Left lung (tissue), 10 donors: Measurements from ENCODE around the gene FBXO15. TPM values are rescaled to one million over a fixed set of nuclear protein-coding genes. Genes with fewer than 3 reads are reported as not detected.

Source experiments
- ATAC-seq: fragments of 200-7000 bp; cut with Tn5 transposase; one replicate; pipeline ENCODE4 v1.9.1; 2020; ENCODE audit warnings: moderate library complexity
- DNase-seq, 4 donors: peaks; one replicate each; pipeline ENCODE4 v3.0.0-alpha.2; 2013 to 2020
- H3K27ac ChIP-seq, 2 donors: fragments of 200-600 bp; sonication (generic) in 1 of 2; one replicate each; pipeline versions ENCODE4 v1.5.0 to v1.8.0; 2020 to 2021
- H3K27me3 ChIP-seq, 2 donors: fragments of 200-600 bp; sonication (generic) in 1 of 2; one replicate each; pipeline versions ENCODE4 v1.5.0 to v1.8.0; 2020 to 2021
- H3K36me3 ChIP-seq, 2 donors: fragments of 200-600 bp; sonication (generic) in 1 of 2; one replicate each; pipeline versions ENCODE4 v1.5.0 to v1.8.0; 2020 to 2021
- H3K4me1 ChIP-seq, 2 donors: fragments of 200-600 bp; one replicate each; pipeline ENCODE4 v1.8.0; 2021
- H3K4me3 ChIP-seq, 2 donors: fragments of 200-600 bp; sonication (generic) in 1 of 2; one replicate each; pipeline versions ENCODE4 v1.5.0 to v1.8.0; 2020 to 2021; ENCODE audit warnings: mild to moderate bottlenecking in 1 of 2
- H3K9me3 ChIP-seq, 2 donors: fragments of 200-600 bp; sonication (generic) in 1 of 2; one replicate each; pipeline versions ENCODE4 v1.5.0 to v1.8.0; 2020 to 2021
- intact Hi-C, 2 donors: fragments of 100-400 bp; cut with DNase I; formaldehyde crosslinking; loops; one replicate each; pipeline versions ENCODE4 v1.11.2 to v1.14.2; 2022
- polyA plus RNA-seq, 6 donors: library from polyadenylated mRNA; unstranded; fragments of 120-200 nt; gene quantifications; one replicate each; pipeline ENCODE4 v1.2.1, GENCODE V29; 2013; ENCODE audit not compliant: insufficient read length in 6 of 6
- total RNA-seq, 2 donors: library from RNA; stranded (reverse); fragmentation: NEBNext Ultra II Directional; extraction: Animal tissue kit (Norgen Biotek cat#: 25700); gene quantifications; one replicate each; pipeline ENCODE4 v1.2.1, GENCODE V29; 2021
- TF ChIP-seq, protein P1 (sequence below), 2 donors: fragments of 200-600 bp; sonication (generic) in 1 of 2; IDR thresholded peaks; one replicate each; pipeline versions ENCODE4 v1.5.0 to v1.8.0; 2021; ENCODE audit warnings: antibody characterized with exemption in 2 of 2
- donor health status: DM: no; HTN: yes; CAD: no.
- donor health status: DM: no; HTN: no; CAD: no.

The FBXO15 gene
- total and polyA plus RNA-seq, 8 donors, result 1.1 to 5.0 (median 2.8) TPM

GRCh38 chr18:74152270-74152669 lies 4.6 kb upstream of the FBXO15 start:
- Histone ChIP-seq H3K4me1 (peaks cover 18 to 33% of the 10 kb centered on the region in 2 donors), H3K9me3 (no peaks in the 10 kb centered on the region), H3K27me3 (no peaks in the 10 kb centered on the region), H3K4me3 (no peak overlapping the region), H3K36me3 (peaks cover 0 to 31% of the 10 kb centered on the region in 2 donors), H3K27ac (no peak overlapping the region)
- DNase-seq (no peak), ATAC-seq (no peak)
- intact Hi-C loops, result no loop called here
- TF ChIP-seq, protein P1, sequence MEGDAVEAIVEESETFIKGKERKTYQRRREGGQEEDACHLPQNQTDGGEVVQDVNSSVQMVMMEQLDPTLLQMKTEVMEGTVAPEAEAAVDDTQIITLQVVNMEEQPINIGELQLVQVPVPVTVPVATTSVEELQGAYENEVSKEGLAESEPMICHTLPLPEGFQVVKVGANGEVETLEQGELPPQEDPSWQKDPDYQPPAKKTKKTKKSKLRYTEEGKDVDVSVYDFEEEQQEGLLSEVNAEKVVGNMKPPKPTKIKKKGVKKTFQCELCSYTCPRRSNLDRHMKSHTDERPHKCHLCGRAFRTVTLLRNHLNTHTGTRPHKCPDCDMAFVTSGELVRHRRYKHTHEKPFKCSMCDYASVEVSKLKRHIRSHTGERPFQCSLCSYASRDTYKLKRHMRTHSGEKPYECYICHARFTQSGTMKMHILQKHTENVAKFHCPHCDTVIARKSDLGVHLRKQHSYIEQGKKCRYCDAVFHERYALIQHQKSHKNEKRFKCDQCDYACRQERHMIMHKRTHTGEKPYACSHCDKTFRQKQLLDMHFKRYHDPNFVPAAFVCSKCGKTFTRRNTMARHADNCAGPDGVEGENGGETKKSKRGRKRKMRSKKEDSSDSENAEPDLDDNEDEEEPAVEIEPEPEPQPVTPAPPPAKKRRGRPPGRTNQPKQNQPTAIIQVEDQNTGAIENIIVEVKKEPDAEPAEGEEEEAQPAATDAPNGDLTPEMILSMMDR (IDR thresholded peaks at IDR 0.05), result no peak

DNA sequence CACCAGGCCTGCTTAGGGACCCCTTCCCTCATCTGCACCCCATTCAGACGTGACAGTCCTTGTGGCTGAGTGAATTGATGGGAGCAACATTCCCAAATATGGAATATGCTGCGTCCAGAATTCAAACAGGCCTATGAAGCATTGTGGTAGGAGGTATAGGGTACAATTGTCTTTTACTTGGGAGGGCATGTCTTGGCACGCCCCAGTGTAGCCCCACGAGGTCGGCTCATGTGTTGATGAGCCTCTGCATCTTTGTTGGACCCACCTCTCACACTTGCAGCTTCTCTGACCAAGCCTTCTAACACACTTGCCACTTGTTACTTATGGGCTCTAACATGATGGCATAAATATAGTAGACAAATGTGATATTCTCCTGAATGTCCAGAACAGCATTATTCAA lies 2.2 kb upstream of the FBXO15 start:
- H3K4me3 ChIP-seq, result peak overlapping the region in 1 of 2 donors; percentile 77
- H3K4me1 ChIP-seq, result peaks cover 18 to 38% of the 10 kb centered on the region in 2 donors
- no peak for DNase-seq
- peaks cover 0 to 8% of the 10 kb centered on the region in 2 donors for H3K36me3 ChIP-seq
- no peak for ATAC-seq
- TF ChIP-seq, protein P1 (IDR thresholded peaks at IDR 0.05), result no peak
- no peak overlapping the region for H3K27ac ChIP-seq
- H3K27me3 ChIP-seq, result no peaks in the 10 kb centered on the region
- H3K9me3 ChIP-seq, result no peaks in the 10 kb centered on the region
- intact Hi-C loops, result no loop called here

GRCh38 chr18:74148543-74149070 lies 973 bp upstream of the FBXO15 start:
- intact Hi-C loops, result no loop called here
- H3K36me3 ChIP-seq, result peaks cover 0 to 5% of the 10 kb centered on the region in 2 donors
- peak overlapping the region; percentile 50 to 77 for H3K4me3 ChIP-seq
- H3K27ac ChIP-seq, result peak overlapping the region; percentile 49 to 98
- no peaks in the 10 kb centered on the region for H3K9me3 ChIP-seq
- no peaks in the 10 kb centered on the region for H3K27me3 ChIP-seq
- DNase-seq (no peak), ATAC-seq (no peak)
- H3K4me1 ChIP-seq, result peaks cover 18 to 38% of the 10 kb centered on the region in 2 donors
- TF ChIP-seq, protein P1 (IDR thresholded peaks at IDR 0.05), result no peak

- no peak for DNase-seq
- ATAC-seq, result no peak
- intact Hi-C loops, result no loop called here
- peaks cover 0 to 5% of the 10 kb centered on the region in 2 donors for H3K36me3 ChIP-seq
- no peaks in the 10 kb centered on the region for H3K9me3 ChIP-seq
- peak overlapping the region; percentile 98 to 99 for H3K27ac ChIP-seq
- no peaks in the 10 kb centered on the region for H3K27me3 ChIP-seq
- H3K4me1 ChIP-seq, result peaks cover 18 to 38% of the 10 kb centered on the region in 2 donors
- TF ChIP-seq, protein P1 (IDR thresholded peaks at IDR 0.05), result no peak
- H3K4me3 ChIP-seq, result peak overlapping the region; percentile 50 to 77
Observed at GRCh38 chr18:74147491-74147778, 199 bp downstream of the FBXO15 start.

- Histone ChIP-seq H3K9me3 (no peaks in the 10 kb centered on the region), H3K36me3 (peaks cover 0 to 5% of the 10 kb centered on the region in 2 donors), H3K4me3 (peak overlapping the region in 1 of 2 donors; percentile 77), H3K4me1 (peaks cover 18 to 38% of the 10 kb centered on the region in 2 donors), H3K27me3 (no peaks in the 10 kb centered on the region), H3K27ac (no peak overlapping the region)
- DNase-seq (no peak), ATAC-seq (no peak)
- intact Hi-C loops, result no loop called here
- TF ChIP-seq, protein P1 (IDR thresholded peaks at IDR 0.05), result no peak
Observed at GRCh38 chr18:74146756-74147155, 878 bp downstream of the FBXO15 start.
